ENCODE measurements around the gene THAP4. TPM values are rescaled to one million over a fixed set of nuclear protein-coding genes. Genes with fewer than 3 reads are reported as not detected.

The THAP4 gene
- total RNA-seq, 1 experiment from 2014 or later, result 71.2 TPM

DNA sequence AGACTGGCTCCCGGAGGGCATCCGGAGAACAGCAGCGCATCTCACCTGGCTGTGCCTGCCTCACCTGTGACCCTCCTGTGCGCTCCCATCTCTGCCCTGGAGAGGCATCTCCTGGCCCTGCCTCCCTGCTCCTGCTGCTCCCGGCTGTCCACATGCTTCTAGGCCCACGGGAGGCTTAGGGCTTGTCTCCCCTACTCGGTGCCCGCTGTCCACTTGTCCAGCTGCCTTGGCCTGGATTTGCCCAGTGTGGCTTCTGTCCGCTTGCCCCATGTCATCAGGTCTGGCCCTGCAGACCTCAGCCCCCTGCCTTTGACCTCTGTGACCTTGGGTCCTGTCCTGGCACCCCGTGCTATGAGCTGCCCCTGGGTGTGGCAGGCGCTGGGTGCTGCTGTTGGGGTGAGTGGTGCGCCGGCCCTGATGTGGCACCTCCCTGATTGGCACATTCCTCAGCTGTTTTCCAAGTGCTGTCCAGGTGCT, 73.9 kb downstream of the THAP4 start:
- no peak for DNase-seq (ENCODE audit: low read depth, low spot score)
- ChIA-PET POLR2A (no interaction called here), CTCF (no interaction called here), RAD21 (ENCODE audit: low non-redundant PET in 1 of 2, low total read pairs in 2 of 2, uncharacterized antibody in 2 of 2, unreplicated experiment in 2 of 2) (no interaction called here)
- Histone ChIP-seq H3K9me2 (ENCODE audit: insufficient read depth) (no peaks in the 10 kb centered on the region), H3K9me3 (ENCODE audit: control insufficient read depth in 1 of 2, insufficient read depth in 1 of 2, low read depth in 1 of 2, low read length in 2 of 2) (no peaks in the 10 kb centered on the region), H2AFZ (ENCODE audit: low read depth, low read length, poor library complexity, severe bottlenecking) (no peak overlapping the region), H3K36me3 (ENCODE audit: control insufficient read depth in 1 of 2, insufficient read depth in 2 of 2, low read length in 2 of 2) (peaks cover 4 to 13% of the 10 kb centered on the region in 2 experiments; a peak in 3 of 4 replicates), H3K27me3 (ENCODE audit: insufficient read depth, low read length) (no peaks in the 10 kb centered on the region), H3K79me2 (ENCODE audit: insufficient read depth, low read length) (peaks cover 40% of the 10 kb centered on the region), H3K27ac (ENCODE audit: low read depth, low read length) (no peak overlapping the region; the same call in 1 of the 2 replicates), H3K9ac (ENCODE audit: low read length) (no peak overlapping the region), H4K20me1 (ENCODE audit: insufficient read depth) (no peaks in the 10 kb centered on the region), H3K4me3 (replicated peaks in 1 of 2; ENCODE audit: low read depth in 1 of 2, low read length in 2 of 2) (no peak overlapping the region), H3K4me2 (ENCODE audit: low read length) (no peak overlapping the region), H3K4me1 (ENCODE audit: control insufficient read depth in 1 of 2, insufficient read depth in 2 of 2, low read length in 2 of 2) (peaks cover 21 to 40% of the 10 kb centered on the region in 2 experiments; a peak in 3 of 4 replicates)
- intact Hi-C loops (cut with micrococcal nuclease), result no loop called here
- no peak for ATAC-seq
- no peak for TF ChIP-seq SIN3A (IDR thresholded peaks at IDR 0.05; ENCODE audit: low read depth)
- no peak for TF ChIP-seq TCF7L2 (IDR thresholded peaks at IDR 0.05; ENCODE audit: borderline replicate concordance, extremely low read depth, insufficient read depth, insufficient read length)
- no peak for TF ChIP-seq SP1 (IDR thresholded peaks at IDR 0.05; ENCODE audit: low read depth)
- no peak for TF ChIP-seq RAD21 (IDR thresholded peaks at IDR 0.05; ENCODE audit: low read depth)
- TF ChIP-seq ELF1 (IDR thresholded peaks at IDR 0.05; ENCODE audit: borderline replicate concordance, low read depth), result no peak
- TF ChIP-seq ZNF274 (IDR thresholded peaks at IDR 0.05; ENCODE audit: low read depth, low read length), result no peak
- no peak for TF ChIP-seq SRF (IDR thresholded peaks at IDR 0.05; ENCODE audit: low read depth)
- no peak for TF ChIP-seq CEBPB (IDR thresholded peaks at IDR 0.05; ENCODE audit: low read depth)
- TF ChIP-seq, protein P1, sequence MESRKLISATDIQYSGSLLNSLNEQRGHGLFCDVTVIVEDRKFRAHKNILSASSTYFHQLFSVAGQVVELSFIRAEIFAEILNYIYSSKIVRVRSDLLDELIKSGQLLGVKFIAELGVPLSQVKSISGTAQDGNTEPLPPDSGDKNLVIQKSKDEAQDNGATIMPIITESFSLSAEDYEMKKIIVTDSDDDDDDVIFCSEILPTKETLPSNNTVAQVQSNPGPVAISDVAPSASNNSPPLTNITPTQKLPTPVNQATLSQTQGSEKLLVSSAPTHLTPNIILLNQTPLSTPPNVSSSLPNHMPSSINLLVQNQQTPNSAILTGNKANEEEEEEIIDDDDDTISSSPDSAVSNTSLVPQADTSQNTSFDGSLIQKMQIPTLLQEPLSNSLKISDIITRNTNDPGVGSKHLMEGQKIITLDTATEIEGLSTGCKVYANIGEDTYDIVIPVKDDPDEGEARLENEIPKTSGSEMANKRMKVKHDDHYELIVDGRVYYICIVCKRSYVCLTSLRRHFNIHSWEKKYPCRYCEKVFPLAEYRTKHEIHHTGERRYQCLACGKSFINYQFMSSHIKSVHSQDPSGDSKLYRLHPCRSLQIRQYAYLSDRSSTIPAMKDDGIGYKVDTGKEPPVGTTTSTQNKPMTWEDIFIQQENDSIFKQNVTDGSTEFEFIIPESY (IDR thresholded peaks at IDR 0.05; ENCODE audit: extremely low read depth, insufficient replicate concordance, low read length), result no peak
- no peak for TF ChIP-seq EZH2 (IDR thresholded peaks at IDR 0.05)
- TF ChIP-seq, protein P2, sequence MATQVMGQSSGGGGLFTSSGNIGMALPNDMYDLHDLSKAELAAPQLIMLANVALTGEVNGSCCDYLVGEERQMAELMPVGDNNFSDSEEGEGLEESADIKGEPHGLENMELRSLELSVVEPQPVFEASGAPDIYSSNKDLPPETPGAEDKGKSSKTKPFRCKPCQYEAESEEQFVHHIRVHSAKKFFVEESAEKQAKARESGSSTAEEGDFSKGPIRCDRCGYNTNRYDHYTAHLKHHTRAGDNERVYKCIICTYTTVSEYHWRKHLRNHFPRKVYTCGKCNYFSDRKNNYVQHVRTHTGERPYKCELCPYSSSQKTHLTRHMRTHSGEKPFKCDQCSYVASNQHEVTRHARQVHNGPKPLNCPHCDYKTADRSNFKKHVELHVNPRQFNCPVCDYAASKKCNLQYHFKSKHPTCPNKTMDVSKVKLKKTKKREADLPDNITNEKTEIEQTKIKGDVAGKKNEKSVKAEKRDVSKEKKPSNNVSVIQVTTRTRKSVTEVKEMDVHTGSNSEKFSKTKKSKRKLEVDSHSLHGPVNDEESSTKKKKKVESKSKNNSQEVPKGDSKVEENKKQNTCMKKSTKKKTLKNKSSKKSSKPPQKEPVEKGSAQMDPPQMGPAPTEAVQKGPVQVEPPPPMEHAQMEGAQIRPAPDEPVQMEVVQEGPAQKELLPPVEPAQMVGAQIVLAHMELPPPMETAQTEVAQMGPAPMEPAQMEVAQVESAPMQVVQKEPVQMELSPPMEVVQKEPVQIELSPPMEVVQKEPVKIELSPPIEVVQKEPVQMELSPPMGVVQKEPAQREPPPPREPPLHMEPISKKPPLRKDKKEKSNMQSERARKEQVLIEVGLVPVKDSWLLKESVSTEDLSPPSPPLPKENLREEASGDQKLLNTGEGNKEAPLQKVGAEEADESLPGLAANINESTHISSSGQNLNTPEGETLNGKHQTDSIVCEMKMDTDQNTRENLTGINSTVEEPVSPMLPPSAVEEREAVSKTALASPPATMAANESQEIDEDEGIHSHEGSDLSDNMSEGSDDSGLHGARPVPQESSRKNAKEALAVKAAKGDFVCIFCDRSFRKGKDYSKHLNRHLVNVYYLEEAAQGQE (IDR thresholded peaks at IDR 0.05; ENCODE audit: low read depth), result no peak
- TF ChIP-seq JUND (IDR thresholded peaks at IDR 0.05), result no peak
- TF ChIP-seq, protein P3, sequence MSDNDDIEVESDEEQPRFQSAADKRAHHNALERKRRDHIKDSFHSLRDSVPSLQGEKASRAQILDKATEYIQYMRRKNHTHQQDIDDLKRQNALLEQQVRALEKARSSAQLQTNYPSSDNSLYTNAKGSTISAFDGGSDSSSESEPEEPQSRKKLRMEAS (IDR thresholded peaks at IDR 0.05), result no peak
- no peak for TF ChIP-seq EZH2phosphoT487 (IDR thresholded peaks at IDR 0.05; ENCODE audit: borderline replicate concordance)
- no peak for TF ChIP-seq ZFX (IDR thresholded peaks at IDR 0.05)
- TF ChIP-seq, protein P4, sequence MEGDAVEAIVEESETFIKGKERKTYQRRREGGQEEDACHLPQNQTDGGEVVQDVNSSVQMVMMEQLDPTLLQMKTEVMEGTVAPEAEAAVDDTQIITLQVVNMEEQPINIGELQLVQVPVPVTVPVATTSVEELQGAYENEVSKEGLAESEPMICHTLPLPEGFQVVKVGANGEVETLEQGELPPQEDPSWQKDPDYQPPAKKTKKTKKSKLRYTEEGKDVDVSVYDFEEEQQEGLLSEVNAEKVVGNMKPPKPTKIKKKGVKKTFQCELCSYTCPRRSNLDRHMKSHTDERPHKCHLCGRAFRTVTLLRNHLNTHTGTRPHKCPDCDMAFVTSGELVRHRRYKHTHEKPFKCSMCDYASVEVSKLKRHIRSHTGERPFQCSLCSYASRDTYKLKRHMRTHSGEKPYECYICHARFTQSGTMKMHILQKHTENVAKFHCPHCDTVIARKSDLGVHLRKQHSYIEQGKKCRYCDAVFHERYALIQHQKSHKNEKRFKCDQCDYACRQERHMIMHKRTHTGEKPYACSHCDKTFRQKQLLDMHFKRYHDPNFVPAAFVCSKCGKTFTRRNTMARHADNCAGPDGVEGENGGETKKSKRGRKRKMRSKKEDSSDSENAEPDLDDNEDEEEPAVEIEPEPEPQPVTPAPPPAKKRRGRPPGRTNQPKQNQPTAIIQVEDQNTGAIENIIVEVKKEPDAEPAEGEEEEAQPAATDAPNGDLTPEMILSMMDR (IDR thresholded peaks at IDR 0.05 in 2 of 3, conservative IDR thresholded peaks at IDR 0.05 in 1 of 3; ENCODE audit: borderline replicate concordance in 1 of 3, insufficient read depth in 1 of 3, low read depth in 2 of 3, low read length in 2 of 3), result no peak
- TF ChIP-seq POLR2A (IDR thresholded peaks at IDR 0.05; ENCODE audit: borderline replicate concordance, extremely low read depth, insufficient read depth, insufficient read length), result no peak
- TF ChIP-seq CBX3 (IDR thresholded peaks at IDR 0.05; ENCODE audit: low read depth), result no peak
- TF ChIP-seq, protein P5, sequence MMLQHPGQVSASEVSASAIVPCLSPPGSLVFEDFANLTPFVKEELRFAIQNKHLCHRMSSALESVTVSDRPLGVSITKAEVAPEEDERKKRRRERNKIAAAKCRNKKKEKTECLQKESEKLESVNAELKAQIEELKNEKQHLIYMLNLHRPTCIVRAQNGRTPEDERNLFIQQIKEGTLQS (IDR thresholded peaks at IDR 0.05), result no peak
- no TSS peak for BruUV-seq (replicated peaks)

All from HCT116 (cell line).